Heart left ventricle (tissue), 16 donors: ENCODE results near the gene APOL4. TPM values are rescaled to one million over a fixed set of nuclear protein-coding genes. Genes with fewer than 3 reads are reported as not detected.
"Not testable (repeated sequence)": the region's sequence is repeated elsewhere in the genome, so short reads cannot be mapped to it uniquely, and the experiment has no call there.

Experiments
- ATAC-seq, 4 donors: fragments of 200-7000 bp; cut with Tn5 transposase; one replicate each; pipeline ENCODE4 v1.9.1; 2020 to 2022; ENCODE audit warnings: moderate library complexity in 4 of 4, mild to moderate bottlenecking in 3 of 4, moderate number of reproducible peaks in 1 of 4
- DNase-seq, 5 donors: peaks; one replicate each; pipeline ENCODE4 v3.0.0-alpha.2; 2020
- H3K27ac ChIP-seq, 12 donors: fragments of 200-600 bp; sonication (generic) in 4 of 12; one replicate each; pipeline versions ENCODE4 v1.5.0 to v1.8.0; 2016 to 2022; ENCODE audit warnings: mild to moderate bottlenecking in 2 of 12
- H3K27me3 ChIP-seq, 9 donors: fragments of 200-600 bp; sonication (generic) in 2 of 9; one replicate each; pipeline versions ENCODE4 v1.5.1 to v1.8.0; 2016 to 2022; ENCODE audit warnings: mild to moderate bottlenecking in 3 of 9
- H3K36me3 ChIP-seq, 9 donors: fragments of 200-600 bp; sonication (generic) in 2 of 9; one replicate each; pipeline versions ENCODE4 v1.5.0 to v1.8.0; 2018 to 2022; ENCODE audit warnings: mild to moderate bottlenecking in 2 of 9
- H3K4me1 ChIP-seq, 12 donors: fragments of 200-600 bp; sonication (generic) in 4 of 12; one replicate each; pipeline versions ENCODE4 v1.5.0 to v1.8.0; 2016 to 2022; ENCODE audit warnings: mild to moderate bottlenecking in 3 of 12
- H3K4me3 ChIP-seq, 12 donors: fragments of 200-600 bp; sonication (generic) in 4 of 12; one replicate each; pipeline versions ENCODE4 v1.5.0 to v1.8.0; 2017 to 2022; ENCODE audit warnings: mild to moderate bottlenecking in 9 of 12, moderate library complexity in 4 of 12
- H3K9me3 ChIP-seq, 12 donors: fragments of 200-600 bp; sonication (generic) in 4 of 12; one replicate each; pipeline versions ENCODE4 v1.5.0 to v1.8.0; 2016 to 2022; ENCODE audit warnings: mild to moderate bottlenecking in 1 of 12
- CTCF ChIP-seq, 12 donors: fragments of 200-600 bp; sonication (generic) in 4 of 12; IDR thresholded peaks; one replicate each; pipeline versions ENCODE4 v1.5.0 to v1.8.0; 2018 to 2022; ENCODE audit warnings: antibody characterized with exemption in 12 of 12, mild to moderate bottlenecking in 5 of 12
- POLR2A ChIP-seq, 2 donors: fragments of 450-650 bp; IDR thresholded peaks; one replicate each; pipeline ENCODE4 v1.6.1; 2017; ENCODE audit warnings: antibody characterized with exemption in 2 of 2, mild to moderate bottlenecking in 2 of 2, moderate library complexity in 2 of 2
- WGBS, 4 donors: extraction: QIAGEN DNeasy Blood & Tissue Kit in 2 of 4; methylation state at CpG; one replicate each; pipeline versions ENCODE4 v1.1.5 to v1.1.7; 2013 to 2018; 5-methylcytosine and 5-hydroxymethylcytosine counted together
- intact Hi-C, 10 donors: fragments of 100-400 bp; cut with DNase I; formaldehyde crosslinking; loops; one replicate each; pipeline versions ENCODE4 v1.11.1 to v1.14.2; 2022
- polyA plus RNA-seq, 2 donors: library from polyadenylated mRNA; stranded (reverse); fragments of 200-250 nt; gene quantifications; one replicate each; pipeline ENCODE4 v1.2.3, GENCODE V29; 2013
- total RNA-seq, 9 donors: library from RNA; depleted of rRNA in 2 of 9; stranded (reverse); fragments of >200 nt in 2 of 9; fragmentation: NEBNext Ultra II Directional in 3 of 9; extraction: Animal tissue kit (Norgen Biotek cat#: 25700) in 3 of 9; gene quantifications; one replicate each; pipeline versions ENCODE4 v1.1.0 to v1.2.4, GENCODE V29; 2016 to 2023
- donor health status: ischemic (EF 13 %, LVEDD 7.1; RV severe dilation, severe dysfunction).
- donor health status: healthy with polysubstance abuse.
- donor health status: DM: no; HTN: yes; CAD: no.
- donor health status: DM: no; HTN: no; CAD: no.
- donor health status: ischemic (EF 25% LVEDD 6.9; RV normal size, moderate dysfunction).
- donor health status: ischemic (EF 25% LVEDD 5.7; RV mildly dilated, moderate dysfunction).
- donor health status: healthy.
- donor health status: DM: yes; HTN: yes; CAD: no.
- donor health status: ischemic (EF 35%, LVEDD 5.7; RV mildly dilated, moderate dysfunction).
- donor health status: nonischemic (EF 11% LVEDD 7.7; RV severe dilation, severe dysfunction).
- donor health status: DM: yes; HTN: yes; CAD: no.
- donor health status: PGD.
- donor health status: ischemic (EF 29% LVEDD 5.4; RV normal size, mild dysfunction).
- donor health status: nonischemic (EF 23%, LVEDD 6.1; RV moderate dilation, normal function).

The APOL4 gene
- total and polyA plus RNA-seq, 11 donors = 1.7 to 26.5 (median 4.0) TPM; not detected in 2

- intact Hi-C loops = no loop called here
- Histone ChIP-seq H3K4me1 (peaks cover 0 to 50% (median 11%) of the 10 kb centered on the region in 12 donors), H3K27me3 (no peaks in the 10 kb centered on the region), H3K27ac (peak overlapping the region in 1 of 12 donors; percentile 91), H3K4me3 (no peak overlapping the region), H3K36me3 (no peaks in the 10 kb centered on the region), H3K9me3 (peaks cover 0 to 4% (median 0%) of the 10 kb centered on the region in 12 donors)
- TF ChIP-seq CTCF (IDR thresholded peaks at IDR 0.05) (no peak), POLR2A (IDR thresholded peaks at IDR 0.05) (no peak)
- no peak for ATAC-seq
- no peak for DNase-seq
- 94 to 96% (median 95%) methylated on average over 2 of the region's 2 CpGs for WGBS, 4 donors
These were observed 36.5 kb downstream of the APOL4 start for GRCh38 chr22:36165141-36165540.

- DNase-seq (no peak), ATAC-seq (no peak)
- Histone ChIP-seq H3K36me3 (no peaks in the 10 kb centered on the region), H3K4me3 (no peak overlapping the region), H3K4me1 (peaks cover 0 to 51% (median 14%) of the 10 kb centered on the region in 12 donors), H3K27me3 (no peaks in the 10 kb centered on the region), H3K27ac (peak overlapping the region in 1 of 12 donors; percentile 91), H3K9me3 (peaks cover 0 to 4% (median 0%) of the 10 kb centered on the region in 12 donors)
- 88 to 96% (median 92%) methylated on average over 1 of the region's 1 CpG for WGBS, 4 donors
- intact Hi-C loops = no loop called here
- TF ChIP-seq POLR2A (IDR thresholded peaks at IDR 0.05) (no peak), CTCF (IDR thresholded peaks at IDR 0.05) (no peak)
These were observed 37.0 kb downstream of the APOL4 start for GRCh38 chr22:36164621-36165020.

DNA sequence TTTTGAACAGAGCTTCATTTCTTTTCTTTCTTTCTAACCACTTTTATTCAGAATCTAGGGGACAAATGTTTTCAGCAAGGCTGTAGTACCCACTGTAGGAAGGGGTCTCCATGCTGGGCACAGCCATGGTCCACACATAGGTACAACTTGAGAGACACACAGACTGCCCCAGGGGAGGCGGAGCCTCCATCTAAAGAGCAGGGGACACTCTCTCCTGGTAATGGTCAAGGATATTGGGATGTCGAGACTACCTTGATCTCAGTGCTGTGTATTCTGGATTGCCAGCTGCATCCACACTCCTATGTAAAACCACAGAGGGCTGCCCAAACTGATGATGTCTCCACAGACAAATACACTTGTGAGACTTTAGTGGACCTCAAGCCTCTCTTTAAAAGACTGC lies 38.1 kb downstream of the APOL4 start:
- Histone ChIP-seq H3K36me3 (no peaks in the 10 kb centered on the region), H3K9me3 (no peaks in the 10 kb centered on the region), H3K27ac (peak overlapping the region in 2 of 12 donors; percentile 91 to 97), H3K4me3 (no peak overlapping the region), H3K27me3 (no peaks in the 10 kb centered on the region), H3K4me1 (peaks cover 0 to 61% (median 19%) of the 10 kb centered on the region in 12 donors)
- WGBS, 4 donors = 91 to 100% (median 93%) methylated on average over 2 of the region's 2 CpGs
- intact Hi-C loops = no loop called here
- TF ChIP-seq CTCF (IDR thresholded peaks at IDR 0.05) = no peak
- no peak for TF ChIP-seq POLR2A (IDR thresholded peaks at IDR 0.05)
- DNase-seq (no peak), ATAC-seq (no peak)

GRCh38 chr22:36162127-36163034 lies 39.2 kb downstream of the APOL4 start:
- H3K36me3 ChIP-seq = no peaks in the 10 kb centered on the region
- DNase-seq (no peak), ATAC-seq (no peak)
- H3K9me3 ChIP-seq = no peaks in the 10 kb centered on the region
- H3K4me3 ChIP-seq = no peak overlapping the region
- TF ChIP-seq POLR2A (IDR thresholded peaks at IDR 0.05) = no peak
- TF ChIP-seq CTCF (IDR thresholded peaks at IDR 0.05) = no peak
- intact Hi-C loops = no loop called here
- peaks cover 0 to 72% (median 20%) of the 10 kb centered on the region in 12 donors for H3K4me1 ChIP-seq
- H3K27me3 ChIP-seq = no peaks in the 10 kb centered on the region
- WGBS, 4 donors = 84 to 92% (median 88%) methylated on average over 6 of the region's 6 CpGs
- H3K27ac ChIP-seq = peak overlapping the region in 7 of 12 donors; percentile 5 to 97 (median 90)

DNA sequence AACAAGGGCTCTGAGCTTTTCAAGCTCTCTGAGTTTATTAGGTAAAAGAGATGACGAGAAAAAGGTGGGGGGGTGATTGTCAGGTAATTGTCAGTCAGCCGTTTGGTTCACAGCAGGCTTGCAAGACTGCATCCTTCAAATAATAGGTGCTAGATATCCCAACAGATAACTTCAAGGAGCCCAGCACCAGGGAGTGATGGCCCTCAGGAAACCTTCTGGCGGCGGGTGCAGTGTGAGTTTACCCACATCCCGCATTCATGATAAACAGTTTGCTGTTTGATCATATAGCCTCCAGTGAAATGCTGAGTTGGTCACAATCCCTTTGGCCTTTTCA lies 39.8 kb downstream of the APOL4 start:
- intact Hi-C loops, H3K36me3 ChIP-seq, H3K4me3 ChIP-seq, H3K9me3 ChIP-seq, DNase-seq, ATAC-seq, H3K27me3 ChIP-seq: not testable (repeated sequence)
- Histone ChIP-seq H3K4me1 (peaks cover 0 to 77% (median 20%) of the 10 kb centered on the region in 12 donors), H3K27ac (peak overlapping the region in 7 of 12 donors; percentile 5 to 97 (median 90))
- WGBS, 4 donors = 63 to 73% (median 67%) methylated on average over 5 of the region's 5 CpGs
